HG03095 (cell line): ENCODE data around the gene GUCA2A.
"Not testable (repeated sequence)": the region's sequence is repeated elsewhere in the genome, so short reads cannot be mapped to it uniquely, and the experiment has no call there.

ENCODE experiments used
- ATAC-seq: cut with Tn5 transposase; IDR thresholded peaks from one replicate; pipeline ENCODE4 v1.9.1; 2021; ENCODE audit warnings: moderate library complexity; ENCODE audit not compliant: unreplicated experiment

Gene GUCA2A

GRCh38 chr1:42164551-42165420 lies at the start of gene GUCA2A:
GUCA2A (minus strand) TSS chr1:42164745; CDS start chr1:42164712, 33 bp downstream.
- no peak for ATAC-seq

- no peak for ATAC-seq
These were observed 46.7 kb upstream of the GUCA2A start for GRCh38 chr1:42211224-42211623.

- ATAC-seq: no peak
These were observed 46.0 kb upstream of the GUCA2A start for GRCh38 chr1:42210421-42211133.

GRCh38 chr1:42209526-42210251 lies 45.1 kb upstream of the GUCA2A start:
- no peak for ATAC-seq

GRCh38 chr1:42206930-42207329 lies 42.4 kb upstream of the GUCA2A start:
- ATAC-seq: not testable (repeated sequence)

GRCh38 chr1:42206164-42206563 lies 41.6 kb upstream of the GUCA2A start:
- no peak for ATAC-seq

- ATAC-seq: no peak
These were observed 37.4 kb upstream of the GUCA2A start for GRCh38 chr1:42201986-42202385.

- no peak for ATAC-seq
These were observed 33.7 kb upstream of the GUCA2A start for GRCh38 chr1:42198251-42198650.

GRCh38 chr1:42195841-42196240 lies 31.3 kb upstream of the GUCA2A start:
- ATAC-seq: no peak

GRCh38 chr1:42192106-42192505 lies 27.6 kb upstream of the GUCA2A start:
- ATAC-seq: no peak

GRCh38 chr1:42191319-42191718 lies 26.8 kb upstream of the GUCA2A start:
- ATAC-seq: no peak

GRCh38 chr1:42189931-42190853 lies 25.6 kb upstream of the GUCA2A start:
- ATAC-seq: no peak

- ATAC-seq: no peak
These were observed 21.6 kb upstream of the GUCA2A start for GRCh38 chr1:42186152-42186551.

GRCh38 chr1:42184616-42185015 lies 20.1 kb upstream of the GUCA2A start:
- ATAC-seq: no peak

GRCh38 chr1:42183957-42184268 lies 19.4 kb upstream of the GUCA2A start:
- no peak for ATAC-seq

- no peak for ATAC-seq
These were observed 18.8 kb upstream of the GUCA2A start for GRCh38 chr1:42183210-42183956.

GRCh38 chr1:42181687-42182086 lies 17.1 kb upstream of the GUCA2A start:
- no peak for ATAC-seq

GRCh38 chr1:42179900-42180329 lies 15.4 kb upstream of the GUCA2A start:
- ATAC-seq: no peak

- ATAC-seq: no peak
These were observed 14.7 kb upstream of the GUCA2A start for GRCh38 chr1:42179275-42179674.

- ATAC-seq: no peak
These were observed 13.7 kb upstream of the GUCA2A start for GRCh38 chr1:42178249-42178648.
